ENCODE measurements around the gene ZNF827.

Gene ZNF827

GRCh38 chr4:145784036-145784435 lies 154.6 kb downstream of the ZNF827 start (continued):
- no peak for TF ChIP-seq TSHZ2 (CRISPR knock-in tag; IDR thresholded peaks at IDR 0.05)

GRCh38 chr4:145782756-145783155 lies 155.9 kb downstream of the ZNF827 start:
- no peak for ATAC-seq
- TF ChIP-seq CSRNP3 (CRISPR knock-in tag; IDR thresholded peaks at IDR 0.05) = no peak
- TF ChIP-seq SNAI2 (CRISPR knock-in tag; IDR thresholded peaks at IDR 0.05) = no peak
- TF ChIP-seq ZFP3 (CRISPR knock-in tag; IDR thresholded peaks at IDR 0.05) = no peak
- no peak for TF ChIP-seq POU6F1 (CRISPR knock-in tag; IDR thresholded peaks at IDR 0.05; ENCODE audit: borderline replicate concordance, low read depth)
- no peak for TF ChIP-seq ZNF8 (CRISPR knock-in tag; IDR thresholded peaks at IDR 0.05)
- TF ChIP-seq TSHZ2 (CRISPR knock-in tag; IDR thresholded peaks at IDR 0.05) = no peak
- no peak for TF ChIP-seq BACH2 (CRISPR knock-in tag; IDR thresholded peaks at IDR 0.05; ENCODE audit: borderline replicate concordance)
- TF ChIP-seq PATZ1 (CRISPR knock-in tag; IDR thresholded peaks at IDR 0.05; ENCODE audit: borderline replicate concordance) = no peak
- no peak for TF ChIP-seq PPARA (CRISPR knock-in tag; IDR thresholded peaks at IDR 0.05; ENCODE audit: borderline replicate concordance)
- TF ChIP-seq ZNF565 (CRISPR knock-in tag; conservative IDR thresholded peaks at IDR 0.05; ENCODE audit: low read depth) = no peak
- TF ChIP-seq ISL1 (CRISPR knock-in tag; IDR thresholded peaks at IDR 0.05) = no peak
- TF ChIP-seq CREB5 (CRISPR knock-in tag; IDR thresholded peaks at IDR 0.05; ENCODE audit: low read depth) = no peak
- TF ChIP-seq CSDC2 (CRISPR knock-in tag; IDR thresholded peaks at IDR 0.05) = no peak
- no peak for TF ChIP-seq ARNTL (CRISPR knock-in tag; IDR thresholded peaks at IDR 0.05; ENCODE audit: borderline replicate concordance, low read depth)

GRCh38 chr4:145781351-145781750 lies 157.3 kb downstream of the ZNF827 start:
- no peak for ATAC-seq
- TF ChIP-seq POU6F1 (CRISPR knock-in tag; IDR thresholded peaks at IDR 0.05; ENCODE audit: borderline replicate concordance, low read depth) = no peak
- no peak for TF ChIP-seq CSRNP3 (CRISPR knock-in tag; IDR thresholded peaks at IDR 0.05)
- TF ChIP-seq ZNF8 (CRISPR knock-in tag; IDR thresholded peaks at IDR 0.05) = no peak
- no peak for TF ChIP-seq OSR1 (CRISPR knock-in tag; IDR thresholded peaks at IDR 0.05)
- TF ChIP-seq ZNF70 (CRISPR knock-in tag; IDR thresholded peaks at IDR 0.05) = no peak
- no peak for TF ChIP-seq GLIS3 (CRISPR knock-in tag; IDR thresholded peaks at IDR 0.05)
- TF ChIP-seq TCF4 (CRISPR knock-in tag; IDR thresholded peaks at IDR 0.05; ENCODE audit: borderline replicate concordance) = no peak
- no peak for TF ChIP-seq PPARA (CRISPR knock-in tag; IDR thresholded peaks at IDR 0.05; ENCODE audit: borderline replicate concordance)
- no peak for TF ChIP-seq CREB5 (CRISPR knock-in tag; IDR thresholded peaks at IDR 0.05; ENCODE audit: low read depth)
